Mucosa of descending colon (tissue), 3 donors: Measurements from ENCODE around the gene LEMD2. TPM values are rescaled to one million over a fixed set of nuclear protein-coding genes. Genes with fewer than 3 reads are reported as not detected.
A peak's percentile ranks its signal among the peaks of the same experiment; 100 is the strongest.

ENCODE experiments used
- ATAC-seq: fragments of 200-7000 bp; cut with Tn5 transposase; one replicate; pipeline ENCODE4 v1.9.1; 2020; ENCODE audit warnings: mild to moderate bottlenecking, moderate library complexity
- DNase-seq, 3 donors: peaks; one replicate each; pipeline ENCODE4 v3.0.0-alpha.2; 2020
- H3K36me3 ChIP-seq: fragments of 200-600 bp; one replicate; pipeline ENCODE4 v1.8.0; 2021; ENCODE audit warnings: low read depth, mild to moderate bottlenecking
- H3K4me1 ChIP-seq: fragments of 200-600 bp; one replicate; pipeline ENCODE4 v1.8.0; 2021; ENCODE audit warnings: low read depth, mild to moderate bottlenecking
- H3K4me3 ChIP-seq: fragments of 200-600 bp; one replicate; pipeline ENCODE4 v1.8.0; 2021; ENCODE audit warnings: mild to moderate bottlenecking
- H3K9me3 ChIP-seq: fragments of 200-600 bp; one replicate; pipeline ENCODE4 v1.8.0; 2021; ENCODE audit warnings: mild to moderate bottlenecking
- CTCF ChIP-seq: fragments of 200-600 bp; IDR thresholded peaks from one replicate; pipeline ENCODE4 v1.8.0; 2022; ENCODE audit warnings: antibody characterized with exemption, mild to moderate bottlenecking
- intact Hi-C, 2 donors: fragments of 100-400 bp; cut with DNase I in 1 of 2; cut with micrococcal nuclease in 1 of 2; formaldehyde crosslinking; loops; one replicate each; pipeline versions ENCODE4 v1.11.0 to v1.11.1; 2022; cut with DNase I, micrococcal nuclease
- total RNA-seq, 3 donors: library from RNA; stranded (reverse); fragmentation: NEBNext Ultra II Directional in 2 of 3; extraction: Animal tissue kit (Norgen Biotek cat#: 25700) in 2 of 3; gene quantifications; one replicate each; pipeline versions ENCODE4 v1.2.1 to v1.2.4, GENCODE V29; 2021 to 2023
- donor health status: DM: no; HTN: no; CAD: no; lungs with moderate emphysema.
- donor health status: DM: no; HTN: no; CAD: no.
- donor health status: DM: no; HTN: yes; CAD: no.

Gene LEMD2
- total RNA-seq, 3 donors from 2014 or later, result 57.2 to 73.6 (median 59.6) TPM

GRCh38 chr6:33765368-33765767, 23.6 kb downstream of the LEMD2 start:
- H3K4me3 ChIP-seq, result no peak overlapping the region
- ATAC-seq, result no peak
- no peaks in the 10 kb centered on the region for H3K36me3 ChIP-seq
- intact Hi-C loops, result loop anchor here (5.0 to 10.0 kb wide), 3 partner anchors 51 to 389 kb away; partner anchors contain the start of gene UQCC2 (in 1 of the 2)
- TF ChIP-seq CTCF, result no peak
- H3K9me3 ChIP-seq, result no peaks in the 10 kb centered on the region
- peaks cover 8% of the 10 kb centered on the region for H3K4me1 ChIP-seq
- no peak for DNase-seq

- intact Hi-C loops, result loop anchor here in 1 of 2 donors (10.0 kb wide), 2 partner anchors 49 to 391 kb away; partner anchors contain the start of gene UQCC2
- DNase-seq (no peak), ATAC-seq (no peak)
- H3K4me1 ChIP-seq, result peaks cover 10% of the 10 kb centered on the region
- no peak for TF ChIP-seq CTCF
- H3K9me3 ChIP-seq, result no peaks in the 10 kb centered on the region
- H3K36me3 ChIP-seq, result no peaks in the 10 kb centered on the region
- no peak overlapping the region for H3K4me3 ChIP-seq
These were observed 24.9 kb downstream of the LEMD2 start for GRCh38 chr6:33764036-33764435.

- H3K36me3 ChIP-seq, result no peaks in the 10 kb centered on the region
- H3K4me3 ChIP-seq, result no peak overlapping the region
- H3K4me1 ChIP-seq, result peaks cover 13% of the 10 kb centered on the region
- ATAC-seq (no peak), DNase-seq (no peak)
- no peaks in the 10 kb centered on the region for H3K9me3 ChIP-seq
- TF ChIP-seq CTCF, result no peak
- intact Hi-C loops, result loop anchor here in 1 of 2 donors (10.0 kb wide), 2 partner anchors 49 to 391 kb away; partner anchors contain the start of gene UQCC2
These were observed 25.4 kb downstream of the LEMD2 start for GRCh38 chr6:33763483-33763882.

GRCh38 chr6:33762713-33763112, 26.2 kb downstream of the LEMD2 start:
- no peak for ATAC-seq
- intact Hi-C loops, result loop anchor here in 1 of 2 donors (10.0 kb wide), 2 partner anchors 48 to 392 kb away; partner anchors contain the start of gene UQCC2

GRCh38 chr6:33761922-33762629, 26.9 kb downstream of the LEMD2 start:
- H3K9me3 ChIP-seq, result no peaks in the 10 kb centered on the region
- peaks cover 13% of the 10 kb centered on the region for H3K4me1 ChIP-seq
- H3K4me3 ChIP-seq, result no peak overlapping the region
- no peaks in the 10 kb centered on the region for H3K36me3 ChIP-seq
- ATAC-seq, result peak; percentile 88
- TF ChIP-seq CTCF, result peak; percentile 67
- intact Hi-C loops, result loop anchor here in 1 of 2 donors (10.0 kb wide), 2 partner anchors 47 to 393 kb away; partner anchors contain the start of gene UQCC2
- peak; percentile 68 to 87 (median 83) for DNase-seq

More at GRCh38 chr6:33762713-33763112, 26.2 kb downstream of the LEMD2 start:
- Histone ChIP-seq H3K36me3 (no peaks in the 10 kb centered on the region), H3K9me3 (no peaks in the 10 kb centered on the region), H3K4me3 (no peak overlapping the region), H3K4me1 (peaks cover 13% of the 10 kb centered on the region)
- TF ChIP-seq CTCF, result no peak
- no peak for DNase-seq
